ENCODE results near the gene SLC8B1.

The SLC8B1 gene

DNA sequence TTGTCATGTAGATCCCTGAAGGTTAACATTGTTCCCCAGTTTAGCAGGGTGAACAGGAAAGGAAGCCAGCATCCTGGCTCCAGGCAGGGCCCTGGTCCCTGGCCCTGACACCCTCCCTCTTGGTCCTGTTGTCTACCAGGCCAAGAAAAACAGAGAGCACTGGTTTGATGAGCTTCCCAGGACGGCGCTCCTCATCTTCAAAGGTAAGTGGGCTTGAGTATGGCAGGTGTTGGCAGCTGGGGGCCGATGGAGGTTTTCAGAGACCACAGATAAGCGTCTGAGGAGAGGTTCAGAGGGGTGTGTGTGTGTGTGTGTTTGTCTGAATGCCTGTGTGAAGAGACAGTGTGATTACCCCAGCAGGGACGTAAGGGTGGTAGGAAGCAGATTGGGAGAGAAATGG is 56.3 kb downstream of the SLC8B1 start:
- Histone ChIP-seq H3K9me3 (ENCODE audit: low read depth, low read length) (no peaks in the 10 kb centered on the region), H3K4me3 (no peak overlapping the region), H3K9ac (ENCODE audit: insufficient read length) (no peak overlapping the region), H3K27ac (no peak overlapping the region), H3K36me3 (ENCODE audit: insufficient read depth, low read length) (no peaks in the 10 kb centered on the region)
- DNase-seq (ENCODE audit: low read depth, low spot score) = no peak
- TF ChIP-seq EZH2 (IDR thresholded peaks at IDR 0.05) = no peak
- no peak for TF ChIP-seq POLR2AphosphoS5 (IDR thresholded peaks at IDR 0.05; ENCODE audit: borderline replicate concordance, low read depth, low read length)
- no peak for TF ChIP-seq FOXP2 (optimal IDR thresholded peaks at IDR 0.05; ENCODE audit: control extremely low read depth, extremely low read length, insufficient read depth)

DNA sequence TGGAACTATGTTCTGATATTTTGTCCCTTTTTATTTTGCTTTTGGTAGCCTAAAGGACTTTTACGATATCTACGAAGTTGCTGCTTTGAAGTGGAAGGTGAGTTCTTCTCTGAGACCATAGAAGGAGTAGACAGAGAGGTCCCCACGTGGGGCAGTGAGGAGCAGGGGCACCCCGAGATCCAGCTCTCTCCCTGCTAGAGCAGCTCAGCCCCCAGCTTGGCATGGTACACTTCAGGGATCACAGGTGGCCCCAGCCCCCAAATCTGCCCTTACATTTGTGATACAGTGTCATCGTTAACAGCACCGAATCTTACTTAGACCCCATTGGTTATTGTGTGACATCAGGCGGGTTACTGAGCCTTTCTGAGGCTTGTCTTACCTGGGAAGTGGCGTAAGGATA is 56.8 kb downstream of the SLC8B1 start:
- Histone ChIP-seq H3K4me3 (no peak overlapping the region), H3K27ac (no peak overlapping the region), H3K36me3 (ENCODE audit: insufficient read depth, low read length) (no peaks in the 10 kb centered on the region), H3K9me3 (ENCODE audit: low read depth, low read length) (no peaks in the 10 kb centered on the region), H3K9ac (ENCODE audit: insufficient read length) (no peak overlapping the region)
- DNase-seq (ENCODE audit: low read depth, low spot score) = no peak
- no peak for TF ChIP-seq POLR2AphosphoS5 (IDR thresholded peaks at IDR 0.05; ENCODE audit: borderline replicate concordance, low read depth, low read length)
- TF ChIP-seq EZH2 (IDR thresholded peaks at IDR 0.05) = no peak
- TF ChIP-seq FOXP2 (optimal IDR thresholded peaks at IDR 0.05; ENCODE audit: control extremely low read depth, extremely low read length, insufficient read depth) = no peak

DNA sequence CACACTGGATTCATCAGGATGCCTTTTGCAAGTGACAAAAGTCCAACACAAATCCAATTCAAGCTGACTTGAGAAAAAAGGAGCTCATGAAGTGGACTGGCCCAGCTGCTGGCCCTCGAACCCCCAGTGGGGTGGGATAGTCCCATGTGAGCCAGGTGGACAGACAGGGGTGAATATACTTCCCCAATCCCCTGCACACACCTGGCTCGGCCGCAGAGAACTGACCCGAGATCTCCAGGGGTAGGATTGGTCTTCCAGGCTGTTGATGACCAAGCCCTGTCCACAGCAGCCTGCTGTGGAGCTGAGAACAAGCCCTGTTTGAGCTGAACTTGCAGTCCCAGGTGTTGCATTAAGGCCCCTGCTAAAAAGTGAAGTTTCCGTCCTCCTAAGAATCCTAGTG is 57.4 kb downstream of the SLC8B1 start:
- no peak for DNase-seq (ENCODE audit: low read depth, low spot score)
- Histone ChIP-seq H3K9me3 (ENCODE audit: low read depth, low read length) (no peaks in the 10 kb centered on the region), H3K9ac (ENCODE audit: insufficient read length) (no peak overlapping the region), H3K4me3 (no peak overlapping the region), H3K27ac (no peak overlapping the region), H3K36me3 (ENCODE audit: insufficient read depth, low read length) (no peaks in the 10 kb centered on the region)
- no peak for TF ChIP-seq EZH2 (IDR thresholded peaks at IDR 0.05)
- TF ChIP-seq FOXP2 (optimal IDR thresholded peaks at IDR 0.05; ENCODE audit: control extremely low read depth, extremely low read length, insufficient read depth) = no peak
- TF ChIP-seq POLR2AphosphoS5 (IDR thresholded peaks at IDR 0.05; ENCODE audit: borderline replicate concordance, low read depth, low read length) = no peak

DNA sequence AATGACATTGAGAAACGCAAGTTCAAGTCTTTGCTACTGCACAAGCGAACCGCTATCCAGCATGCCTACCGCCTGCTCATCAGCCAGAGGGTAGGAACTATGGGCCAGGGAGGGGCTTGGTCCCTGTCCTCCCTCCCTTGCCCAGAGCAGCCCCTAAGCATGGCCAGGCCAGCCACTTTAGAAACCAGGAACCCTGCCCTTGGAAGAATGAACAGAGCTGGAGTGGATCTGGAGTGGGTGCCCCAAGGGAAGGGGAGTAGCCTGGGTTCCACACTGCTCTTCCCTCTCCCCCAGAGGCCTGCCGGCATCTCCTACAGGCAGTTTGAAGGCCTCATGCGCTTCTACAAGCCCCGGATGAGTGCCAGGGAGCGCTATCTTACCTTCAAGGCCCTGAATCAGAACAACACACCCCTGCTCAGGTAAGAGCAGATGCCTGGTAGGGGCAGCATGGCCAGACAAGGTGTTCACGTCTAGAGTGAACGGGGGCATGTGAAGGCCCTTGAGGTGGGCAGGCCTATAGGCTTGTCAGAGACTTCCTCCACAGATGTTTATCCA is 57.9 kb downstream of the SLC8B1 start:
- no peak overlapping the region for H3K27ac ChIP-seq
- no peaks in the 10 kb centered on the region for H3K9me3 ChIP-seq (ENCODE audit: low read depth, low read length)
- no peak overlapping the region for H3K9ac ChIP-seq (ENCODE audit: insufficient read length)
- DNase-seq (ENCODE audit: low read depth, low spot score) = no peak
- H3K4me3 ChIP-seq = no peak overlapping the region
- no peaks in the 10 kb centered on the region for H3K36me3 ChIP-seq (ENCODE audit: insufficient read depth, low read length)
- TF ChIP-seq FOXP2 (optimal IDR thresholded peaks at IDR 0.05; ENCODE audit: control extremely low read depth, extremely low read length, insufficient read depth) = no peak

DNA sequence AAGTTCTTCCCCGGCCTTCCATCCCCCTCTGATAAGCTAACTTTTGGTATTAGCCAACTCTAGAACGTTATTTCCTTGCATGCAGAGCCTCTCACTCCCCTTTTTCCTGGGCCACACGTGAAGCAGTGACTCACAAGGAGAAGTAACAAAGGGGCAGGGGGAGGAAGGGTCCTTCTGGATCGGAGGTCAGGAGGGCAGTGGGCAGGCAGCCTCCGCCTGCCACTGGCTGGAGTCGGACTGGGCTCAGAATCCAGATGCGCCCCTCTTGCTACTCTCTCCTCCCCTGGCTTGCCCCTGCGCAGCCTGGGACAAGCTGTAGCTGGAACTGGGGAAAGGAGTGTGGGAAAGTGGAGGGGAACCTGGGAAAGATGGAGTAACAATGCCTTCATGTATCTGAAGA is 58.6 kb downstream of the SLC8B1 start:
- Histone ChIP-seq H3K4me3 (no peak overlapping the region), H3K9ac (ENCODE audit: insufficient read length) (no peak overlapping the region), H3K36me3 (ENCODE audit: insufficient read depth, low read length) (no peaks in the 10 kb centered on the region), H3K27ac (no peak overlapping the region), H3K9me3 (ENCODE audit: low read depth, low read length) (no peaks in the 10 kb centered on the region)
- no peak for DNase-seq (ENCODE audit: low read depth, low spot score)
- no peak for TF ChIP-seq POLR2AphosphoS5 (IDR thresholded peaks at IDR 0.05; ENCODE audit: borderline replicate concordance, low read depth, low read length)
- no peak for TF ChIP-seq EZH2 (IDR thresholded peaks at IDR 0.05)
- TF ChIP-seq FOXP2 (optimal IDR thresholded peaks at IDR 0.05; ENCODE audit: control extremely low read depth, extremely low read length, insufficient read depth) = no peak

DNA sequence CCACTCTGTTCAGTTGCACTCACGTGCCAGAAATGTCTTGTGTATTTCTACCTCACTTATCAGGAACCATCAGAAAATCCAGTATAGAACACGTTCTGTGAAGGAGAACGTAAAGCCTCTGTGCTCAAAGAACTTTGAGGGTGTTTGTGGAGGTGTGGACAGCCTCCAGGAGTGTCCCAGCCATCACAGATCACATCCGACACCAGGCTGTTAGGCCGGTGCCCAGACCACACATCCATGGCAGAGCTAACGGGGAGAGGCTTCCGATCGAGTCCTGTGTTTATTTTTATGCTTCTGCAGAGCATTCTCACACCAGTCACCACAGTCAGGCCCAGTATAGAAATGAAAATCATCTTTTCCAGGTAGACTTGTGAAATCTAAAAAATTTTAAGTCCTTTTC is 60.1 kb downstream of the SLC8B1 start:
- Histone ChIP-seq H3K4me3 (no peak overlapping the region), H3K27ac (no peak overlapping the region), H3K9ac (ENCODE audit: insufficient read length) (no peak overlapping the region), H3K9me3 (ENCODE audit: low read depth, low read length) (no peaks in the 10 kb centered on the region), H3K36me3 (ENCODE audit: insufficient read depth, low read length) (no peaks in the 10 kb centered on the region)
- no peak for DNase-seq (ENCODE audit: low read depth, low spot score)
- TF ChIP-seq FOXP2 (optimal IDR thresholded peaks at IDR 0.05; ENCODE audit: control extremely low read depth, extremely low read length, insufficient read depth) = no peak
- no peak for TF ChIP-seq POLR2AphosphoS5 (IDR thresholded peaks at IDR 0.05; ENCODE audit: borderline replicate concordance, low read depth, low read length)
- no peak for TF ChIP-seq EZH2 (IDR thresholded peaks at IDR 0.05)

DNA sequence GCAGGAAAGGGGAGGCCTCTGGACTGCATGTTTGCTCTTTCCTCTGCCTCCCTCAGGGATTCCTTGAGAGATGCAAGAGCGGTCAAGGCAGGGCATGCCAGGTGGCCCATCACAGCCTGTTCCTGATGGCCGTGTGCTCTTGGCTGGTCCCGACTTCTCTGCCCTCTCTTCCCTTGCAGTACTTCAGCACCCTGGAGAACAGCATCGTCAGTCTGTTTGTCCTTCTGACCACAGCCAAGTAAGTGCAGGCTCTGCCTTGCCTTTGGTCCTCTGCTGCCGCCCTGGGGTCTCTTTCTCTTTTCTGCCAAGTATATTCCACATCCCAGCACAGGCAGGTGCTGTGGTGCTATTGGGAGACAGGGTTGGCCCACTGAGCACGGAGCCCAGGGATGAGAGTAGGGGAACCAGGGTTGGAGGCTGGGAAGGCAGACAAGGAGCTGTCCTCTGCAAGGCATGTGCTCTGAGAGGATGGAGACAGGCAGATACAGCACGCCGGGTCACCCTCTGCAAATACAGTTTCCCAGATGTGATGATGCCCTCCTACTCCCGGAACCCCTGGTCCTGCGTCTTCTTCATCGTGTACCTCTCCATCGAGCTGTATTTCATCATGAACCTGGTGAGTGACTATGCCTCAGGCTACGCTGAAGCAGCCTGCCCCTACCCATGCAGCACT is 61.7 kb downstream of the SLC8B1 start:
- Histone ChIP-seq H3K27ac (no peak overlapping the region), H3K36me3 (ENCODE audit: insufficient read depth, low read length) (no peaks in the 10 kb centered on the region), H3K4me3 (no peak overlapping the region), H3K9me3 (ENCODE audit: low read depth, low read length) (no peaks in the 10 kb centered on the region), H3K9ac (ENCODE audit: insufficient read length) (no peak overlapping the region)
- TF ChIP-seq EZH2 (IDR thresholded peaks at IDR 0.05) = no peak
- no peak for TF ChIP-seq FOXP2 (optimal IDR thresholded peaks at IDR 0.05; ENCODE audit: control extremely low read depth, extremely low read length, insufficient read depth)
- no peak for TF ChIP-seq POLR2AphosphoS5 (IDR thresholded peaks at IDR 0.05; ENCODE audit: borderline replicate concordance, low read depth, low read length)
- no peak for DNase-seq (ENCODE audit: low read depth, low spot score)

DNA sequence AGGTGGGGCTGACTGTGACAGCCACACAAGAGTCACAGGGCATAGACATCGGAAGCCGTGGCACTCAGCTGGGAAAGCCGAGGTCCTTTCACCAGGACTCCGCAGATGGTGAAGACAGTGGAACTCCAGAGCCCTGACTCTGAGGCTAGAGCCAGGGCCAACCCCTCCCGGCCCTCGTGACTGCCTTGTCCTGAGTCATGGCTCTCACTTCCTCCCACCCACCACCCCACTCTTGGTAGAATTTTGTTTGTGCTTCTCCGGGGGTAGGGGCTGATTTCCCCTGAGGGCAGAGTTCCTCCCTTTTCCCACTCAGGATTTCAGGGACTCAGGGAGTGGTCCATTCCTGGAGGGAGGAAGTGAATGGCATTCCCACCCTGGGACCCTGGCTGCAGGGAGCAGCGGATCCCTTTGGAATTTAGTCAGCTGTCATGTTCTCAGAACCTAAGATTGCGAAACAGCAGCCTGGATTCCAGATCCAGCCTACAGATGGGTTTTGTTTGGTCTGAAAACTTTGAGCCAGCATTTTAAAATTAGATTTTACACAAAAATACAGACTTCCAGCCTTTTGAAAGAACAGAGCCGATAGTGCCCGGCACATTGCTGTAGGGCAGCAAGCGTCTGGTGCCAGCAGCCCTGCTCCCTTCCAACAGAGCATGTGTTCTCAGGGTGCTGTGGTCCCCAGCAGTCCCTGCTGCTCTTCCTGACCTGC is 62.9 kb downstream of the SLC8B1 start:
- no peak for DNase-seq (ENCODE audit: low read depth, low spot score)
- Histone ChIP-seq H3K9me3 (ENCODE audit: low read depth, low read length) (no peaks in the 10 kb centered on the region), H3K27ac (no peak overlapping the region), H3K4me3 (no peak overlapping the region), H3K36me3 (ENCODE audit: insufficient read depth, low read length) (no peaks in the 10 kb centered on the region), H3K9ac (ENCODE audit: insufficient read length) (no peak overlapping the region)
- TF ChIP-seq EZH2 (IDR thresholded peaks at IDR 0.05) (no peak), POLR2AphosphoS5 (IDR thresholded peaks at IDR 0.05; ENCODE audit: borderline replicate concordance, low read depth, low read length) (no peak), FOXP2 (optimal IDR thresholded peaks at IDR 0.05; ENCODE audit: control extremely low read depth, extremely low read length, insufficient read depth) (no peak)
